RWPE2 (cell line): ENCODE results near the gene CARD14.
"Not testable (repeated sequence)": the region's sequence is repeated elsewhere in the genome, so short reads cannot be mapped to it uniquely, and the experiment has no call there.

Experiments
- ATAC-seq: fragments of 200-7000 bp; cut with Tn5 transposase; 3 replicates; pipeline ENCODE4 v1.9.1; 2021; ENCODE audit warnings: low read depth
- DNase-seq: peaks from one replicate; pipeline ENCODE4 v3.0.0-alpha.2; 2020; ENCODE audit warnings: low spot score
- H3K27ac ChIP-seq: fragments of 450-650 bp; 2 replicates; pipeline ENCODE4 v1.5.1; 2017; ENCODE audit warnings: mild to moderate bottlenecking; ENCODE audit not compliant: poor library complexity, severe bottlenecking
- H3K27me3 ChIP-seq: fragments of 250-450 bp; sonication (Bioruptor Pico); 2 replicates; pipeline ENCODE4 v1.5.1; 2021; ENCODE audit warnings: mild to moderate bottlenecking, moderate library complexity; ENCODE audit not compliant: insufficient read depth, poor library complexity, severe bottlenecking
- H3K36me3 ChIP-seq: fragments of 250-450 bp; sonication (Bioruptor Pico); 2 replicates; pipeline ENCODE4 v1.5.1; 2020; ENCODE audit warnings: low read depth, mild to moderate bottlenecking, moderate library complexity
- H3K4me1 ChIP-seq: fragments of 250-450 bp; sonication (Bioruptor Pico); 2 replicates; pipeline ENCODE4 v1.5.1; 2021; ENCODE audit warnings: mild to moderate bottlenecking, moderate library complexity; ENCODE audit not compliant: insufficient read depth, poor library complexity, severe bottlenecking
- H3K4me3 ChIP-seq: fragments of 250-450 bp; sonication (Bioruptor Pico); 2 replicates; pipeline ENCODE4 v1.5.1; 2021; ENCODE audit warnings: mild to moderate bottlenecking, moderate library complexity; ENCODE audit not compliant: severe bottlenecking
- H3K9me3 ChIP-seq: fragments of 250-450 bp; sonication (Bioruptor Pico); 2 replicates; pipeline ENCODE4 v1.5.1; 2021; ENCODE audit warnings: mild to moderate bottlenecking, moderate library complexity; ENCODE audit not compliant: severe bottlenecking
- CTCF ChIP-seq: fragments of 450-650 bp; IDR thresholded peaks from one replicate; pipeline ENCODE4 v1.5.1; 2017; ENCODE audit warnings: mild to moderate bottlenecking, moderate library complexity; ENCODE audit not compliant: poor library complexity, severe bottlenecking

The CARD14 gene

GRCh38 chr17:80147035-80147822 lies 22.6 kb upstream of the CARD14 start, which contains the start of gene EIF4A3:
TSS of gene EIF4A3 (minus strand) at chr17:80147128. CDS start at chr17:80146961, 167 bp downstream.
- peaks cover 31% of the 10 kb centered on the region for H3K36me3 ChIP-seq
- H3K4me1 ChIP-seq, result no peaks in the 10 kb centered on the region
- peak within 1 kb of the TSS; percentile 66 for H3K27ac ChIP-seq
- peak within 1 kb of the TSS; percentile 78 for H3K4me3 ChIP-seq
- no peak for TF ChIP-seq CTCF
- H3K27me3 ChIP-seq, result no peaks in the 10 kb centered on the region
- DNase-seq, result peak; percentile 97
- H3K9me3 ChIP-seq, result no peaks in the 10 kb centered on the region
- ATAC-seq, result peak; percentile 87

- Histone ChIP-seq H3K9me3 (peaks cover 6% of the 10 kb centered on the region), H3K36me3 (no peaks in the 10 kb centered on the region), H3K4me1 (no peaks in the 10 kb centered on the region), H3K27ac (no peak overlapping the region), H3K27me3 (no peaks in the 10 kb centered on the region), H3K4me3 (no peak overlapping the region)
- ATAC-seq (no peak), DNase-seq (peak; percentile 2)
- TF ChIP-seq CTCF, result no peak
Measured at GRCh38 chr17:80151333-80151732, 18.5 kb upstream of the CARD14 start.

- Histone ChIP-seq H3K36me3 (no peaks in the 10 kb centered on the region), H3K27ac (no peak overlapping the region), H3K9me3 (peaks cover 6% of the 10 kb centered on the region), H3K4me3 (no peak overlapping the region), H3K4me1 (no peaks in the 10 kb centered on the region), H3K27me3 (no peaks in the 10 kb centered on the region)
- no peak for TF ChIP-seq CTCF
- peak; percentile 14 for DNase-seq
- no peak for ATAC-seq
Measured at GRCh38 chr17:80152081-80152702, 17.6 kb upstream of the CARD14 start.

GRCh38 chr17:80153004-80153403 lies 16.8 kb upstream of the CARD14 start:
- TF ChIP-seq CTCF, result no peak
- no peaks in the 10 kb centered on the region for H3K27me3 ChIP-seq
- no peak overlapping the region for H3K27ac ChIP-seq
- peaks cover 6% of the 10 kb centered on the region for H3K9me3 ChIP-seq
- no peaks in the 10 kb centered on the region for H3K36me3 ChIP-seq
- no peaks in the 10 kb centered on the region for H3K4me1 ChIP-seq
- no peak overlapping the region for H3K4me3 ChIP-seq
- DNase-seq (peak; percentile 7), ATAC-seq (no peak)

GRCh38 chr17:80154166-80154565 lies 15.7 kb upstream of the CARD14 start:
- peaks cover 6% of the 10 kb centered on the region for H3K9me3 ChIP-seq
- H3K27ac ChIP-seq, result no peak overlapping the region
- DNase-seq, result no peak
- no peaks in the 10 kb centered on the region for H3K4me1 ChIP-seq
- no peak for ATAC-seq
- H3K4me3 ChIP-seq, result no peak overlapping the region
- no peak for TF ChIP-seq CTCF
- no peaks in the 10 kb centered on the region for H3K36me3 ChIP-seq
- H3K27me3 ChIP-seq, result no peaks in the 10 kb centered on the region

- not testable (repeated sequence) for H3K4me1 ChIP-seq, H3K27ac ChIP-seq, H3K9me3 ChIP-seq, ATAC-seq, DNase-seq, H3K36me3 ChIP-seq, H3K4me3 ChIP-seq, H3K27me3 ChIP-seq
Measured at GRCh38 chr17:80155600-80155999, 14.2 kb upstream of the CARD14 start.
